PC-9 (cell line): Measurements from ENCODE around the gene LYPLA2. TPM values are rescaled to one million over a fixed set of nuclear protein-coding genes. Genes with fewer than 3 reads are reported as not detected.

ENCODE experiments used
- BruUV-seq: library from RNA; stranded (reverse); fragments of 400-500 nt; replicated peaks from 2 replicates; lab custom pipeline; 2021; lab: Mats Ljungman, UMichigan
- CTCF ChIA-PET: fragments of 300-600 bp; sonication (Branson Sonifier 250); formaldehyde crosslinking; loops from one replicate; lab custom pipeline; 2022; ENCODE audit warnings: antibody characterized with exemption; lab: Charles Lee
- POLR2A ChIA-PET: fragments of 300-600 bp; sonication (Branson Sonifier 250); formaldehyde crosslinking; loops from one replicate; lab custom pipeline; 2022; ENCODE audit warnings: antibody characterized with exemption; ENCODE audit not compliant: unreplicated experiment; lab: Charles Lee
- DNase-seq, 2 experiments: peaks; one replicate each; pipeline versions ENCODE4 v3.0.0 to v3.0.0-alpha.2; 2015 to 2022; ENCODE audit warnings: mixed read lengths in 1 of 2
- H2AFZ ChIP-seq: fragments of 200-600 bp; sonication (generic); 2 replicates; pipeline ENCODE4 v1.8.1; 2017; ENCODE audit warnings: antibody characterized with exemption
- H3F3A ChIP-seq: fragments of 200-600 bp; sonication (generic); 2 replicates; pipeline ENCODE4 v1.8.1; 2017; ENCODE audit warnings: antibody characterized with exemption, mild to moderate bottlenecking, low read depth; ENCODE audit not compliant: insufficient read depth
- H3K27ac ChIP-seq: fragments of 200-600 bp; sonication (generic); 2 replicates; pipeline ENCODE4 v1.6.1; 2016; ENCODE audit warnings: mixed run types
- H3K27me3 ChIP-seq: fragments of 200-600 bp; sonication (generic); 2 replicates; pipeline ENCODE4 v1.6.1; 2016; ENCODE audit warnings: low read depth, mixed run types; ENCODE audit not compliant: insufficient read depth
- H3K36me3 ChIP-seq: fragments of 200-600 bp; sonication (generic); 2 replicates; pipeline ENCODE4 v1.6.1; 2016; ENCODE audit warnings: low read depth, mixed run types
- H3K4me1 ChIP-seq: fragments of 200-600 bp; sonication (generic); replicated peaks from 2 replicates; pipeline ENCODE4 v1.6.1; 2016; ENCODE audit warnings: mixed run types; ENCODE audit not compliant: insufficient read depth
- H3K4me2 ChIP-seq: fragments of 200-600 bp; sonication (generic); 2 replicates; pipeline ENCODE4 v1.6.1; 2017; ENCODE audit warnings: mixed run types
- H3K4me3 ChIP-seq: fragments of 200-600 bp; sonication (generic); 2 replicates; pipeline ENCODE4 v1.6.1; 2016; ENCODE audit warnings: mixed run types
- H3K79me2 ChIP-seq: fragments of 200-600 bp; sonication (generic); 2 replicates; pipeline ENCODE4 v1.6.1; 2017; ENCODE audit warnings: low read depth, mixed run types
- H3K9me2 ChIP-seq: fragments of 200-600 bp; sonication (generic); 2 replicates; pipeline ENCODE4 v1.8.1; 2017; ENCODE audit warnings: mild to moderate bottlenecking; ENCODE audit not compliant: insufficient read depth
- H3K9me3 ChIP-seq: fragments of 200-600 bp; sonication (generic); 2 replicates; pipeline ENCODE4 v1.8.1; 2016; ENCODE audit warnings: low read depth; ENCODE audit not compliant: insufficient read depth
- H4K20me1 ChIP-seq: fragments of 200-600 bp; sonication (generic); 2 replicates; pipeline ENCODE4 v1.8.1; 2017; ENCODE audit not compliant: insufficient read depth
- CTCF ChIP-seq: fragments of 200-600 bp; sonication (generic); conservative IDR thresholded peaks from 2 replicates; pipeline ENCODE4 v1.6.1; 2017; ENCODE audit warnings: mixed run types, antibody characterized with exemption, mild to moderate bottlenecking, moderate library complexity
- EZH2 ChIP-seq: fragments of 200-600 bp; sonication (generic); IDR thresholded peaks from 2 replicates; pipeline ENCODE4 v1.8.0; 2017; ENCODE audit warnings: antibody characterized with exemption, low read depth
- intact Hi-C: fragments of 100-400 bp; cut with micrococcal nuclease; formaldehyde crosslinking; loops from one replicate; pipeline ENCODE4 v1.10.0; 2022; ENCODE audit not compliant: unreplicated experiment
- total RNA-seq: library from RNA; stranded (reverse); gene quantifications from 2 replicates; pipeline ENCODE4 v1.2.3, GENCODE V29; 2021

LYPLA2 gene
- total RNA-seq, 1 experiment from 2014 or later, result 90.1 TPM

GRCh38 chr1:23837908-23838307 lies 47.0 kb downstream of the LYPLA2 start:
- DNase-seq, result no peak
- Histone ChIP-seq H3K79me2 (no peaks in the 10 kb centered on the region), H3K9me2 (no peaks in the 10 kb centered on the region), H3K4me2 (peak overlapping the region; percentile 83), H3K27me3 (no peaks in the 10 kb centered on the region), H3K36me3 (no peaks in the 10 kb centered on the region), H3K4me3 (peak overlapping the region; percentile 54; the same call in 1 of the 2 replicates), H3K4me1 (no peaks in the 10 kb centered on the region), H4K20me1 (no peaks in the 10 kb centered on the region), H3F3A (no peaks in the 10 kb centered on the region), H2AFZ (no peak overlapping the region), H3K9me3 (no peaks in the 10 kb centered on the region), H3K27ac (no peak overlapping the region)
- no TSS peak for BruUV-seq
- CTCF ChIA-PET, result no interaction called here
- POLR2A ChIA-PET, result no interaction called here
- no peak for TF ChIP-seq CTCF
- no peak for TF ChIP-seq EZH2
- intact Hi-C loops, result no loop called here

GRCh38 chr1:23838401-23838866 lies 47.5 kb downstream of the LYPLA2 start:
- peak in 1 of 2 experiments; percentile 55 for DNase-seq
- peak overlapping the region; percentile 83 for H3K4me2 ChIP-seq
- H4K20me1 ChIP-seq, result no peaks in the 10 kb centered on the region
- H3K4me3 ChIP-seq, result peak overlapping the region; percentile 54
- ChIA-PET CTCF (no interaction called here), POLR2A (interaction anchor here (0.7 kb wide), 1 partner anchor 1132 kb away, joined by 29 read pairs; no protein-coding TSS in a partner anchor)
- no peak for TF ChIP-seq EZH2
- no peak for TF ChIP-seq CTCF
- H3K4me1 ChIP-seq, result no peaks in the 10 kb centered on the region
- H3K9me2 ChIP-seq, result no peaks in the 10 kb centered on the region
- H3F3A ChIP-seq, result no peaks in the 10 kb centered on the region
- H3K79me2 ChIP-seq, result no peaks in the 10 kb centered on the region
- H2AFZ ChIP-seq, result peak overlapping the region; percentile 52; the same call in 1 of the 2 replicates
- H3K36me3 ChIP-seq, result no peaks in the 10 kb centered on the region
- no peaks in the 10 kb centered on the region for H3K9me3 ChIP-seq
- intact Hi-C loops, result no loop called here
- H3K27ac ChIP-seq, result no peak overlapping the region
- H3K27me3 ChIP-seq, result no peaks in the 10 kb centered on the region
- no TSS peak for BruUV-seq

GRCh38 chr1:23843644-23844043 lies 52.7 kb downstream of the LYPLA2 start:
- POLR2A ChIA-PET, result no interaction called here

More at GRCh38 chr1:23843644-23844043, 52.7 kb downstream of the LYPLA2 start:
- no TSS peak for BruUV-seq
- Histone ChIP-seq H3K4me1 (no peaks in the 10 kb centered on the region), H3K36me3 (no peaks in the 10 kb centered on the region), H3K9me2 (no peaks in the 10 kb centered on the region), H3K27ac (no peak overlapping the region), H3K9me3 (no peaks in the 10 kb centered on the region), H3K27me3 (no peaks in the 10 kb centered on the region), H3K4me3 (no peak overlapping the region), H3F3A (no peaks in the 10 kb centered on the region), H4K20me1 (no peaks in the 10 kb centered on the region), H3K4me2 (no peak overlapping the region), H3K79me2 (no peaks in the 10 kb centered on the region), H2AFZ (no peak overlapping the region)
- intact Hi-C loops, result no loop called here
- no peak for DNase-seq
- TF ChIP-seq CTCF (no peak), EZH2 (no peak)
- CTCF ChIA-PET, result no interaction called here

Other genes starting within 250 kb of the LYPLA2 start
- gene ID3, start 231.6 kb upstream of the LYPLA2 start, total RNA-seq, result 10.4 and 24.7 TPM in 2 replicates
- gene RPL11, start 99.3 kb upstream of the LYPLA2 start, total RNA-seq, result 1,015 and 1,205 TPM in 2 replicates
- gene ELOA, start 47.7 kb upstream of the LYPLA2 start, total RNA-seq, result 26.2 and 26.4 TPM in 2 replicates
- 38.5 and 39.7 TPM in 2 replicates for gene PITHD1, start 12.7 kb upstream of the LYPLA2 start, total RNA-seq
- gene GALE, start 9.6 kb downstream of the LYPLA2 start, total RNA-seq, result 40.5 and 45.8 TPM in 2 replicates
- 43.2 and 53.4 TPM in 2 replicates for gene HMGCL, start 34.3 kb downstream of the LYPLA2 start, total RNA-seq
- gene FUCA1, start 77.1 kb downstream of the LYPLA2 start, total RNA-seq, result 29.0 and 30.9 TPM in 2 replicates
- not detected in 2 replicates for gene CNR2, start 122.2 kb downstream of the LYPLA2 start, total RNA-seq
- 58.4 and 67.7 TPM in 2 replicates for gene PNRC2, start 168.7 kb downstream of the LYPLA2 start, total RNA-seq
- gene SRSF10, start 189.2 kb downstream of the LYPLA2 start, total RNA-seq, result 77.3 and 96.2 TPM in 2 replicates